Trophoblast cell (in vitro differentiated cells and primary cell): Measurements from ENCODE around the gene MS4A4E.
A peak's percentile ranks its signal among the peaks of the same experiment; 100 is the strongest.
"Not testable (repeated sequence)": the region's sequence is repeated elsewhere in the genome, so short reads cannot be mapped to it uniquely, and the experiment has no call there.

Experiments used
- DNase-seq, 2 donors: peaks; one replicate each; pipeline ENCODE4 v3.0.0-alpha.2; 2016
- H2AFZ ChIP-seq: 2 replicates; pipeline ENCODE4 v1.6.1; 2013; ENCODE audit warnings: low read length, moderate library complexity, mild to moderate bottlenecking; ENCODE audit not compliant: insufficient read depth, poor library complexity
- H2AK5ac ChIP-seq: 2 replicates; pipeline ENCODE4 v1.6.1; 2013; ENCODE audit warnings: mild to moderate bottlenecking, low read length
- H2BK120ac ChIP-seq: 2 replicates; pipeline ENCODE4 v1.6.1; 2013; ENCODE audit warnings: low read length, mild to moderate bottlenecking, moderate library complexity; ENCODE audit not compliant: insufficient read depth, poor library complexity
- H2BK12ac ChIP-seq: 2 replicates; pipeline ENCODE4 v1.6.1; 2013; ENCODE audit warnings: mild to moderate bottlenecking, low read length, moderate library complexity
- H2BK5ac ChIP-seq: 2 replicates; pipeline ENCODE4 v1.6.1; 2013; ENCODE audit warnings: low read length, low read depth, moderate library complexity, mild to moderate bottlenecking; ENCODE audit not compliant: poor library complexity
- H3K14ac ChIP-seq: 2 replicates; pipeline ENCODE4 v1.6.1; 2013; ENCODE audit warnings: mild to moderate bottlenecking, low read length
- H3K18ac ChIP-seq: 2 replicates; pipeline ENCODE4 v1.6.1; 2013; ENCODE audit warnings: mild to moderate bottlenecking, low read length
- H3K23ac ChIP-seq: 2 replicates; pipeline ENCODE4 v1.6.1; 2013; ENCODE audit warnings: low read length
- H3K27ac ChIP-seq: 2 replicates; pipeline ENCODE4 v1.5.1; 2013; ENCODE audit warnings: low read depth, mild to moderate bottlenecking, inconsistent platforms, low read length, moderate library complexity
- H3K27me3 ChIP-seq: 2 replicates; pipeline ENCODE4 v1.6.1; 2013; ENCODE audit warnings: inconsistent platforms, mild to moderate bottlenecking, low read length, moderate library complexity; ENCODE audit not compliant: insufficient read depth
- H3K36me3 ChIP-seq, 2 experiments: 1 replicate in 1 of 2; 2 replicates in 1 of 2; pipeline ENCODE4 v1.6.1; 2013; ENCODE audit warnings: low read length in 2 of 2, mild to moderate bottlenecking in 2 of 2, moderate library complexity in 1 of 2; ENCODE audit not compliant: insufficient read depth in 2 of 2, control insufficient read depth in 1 of 2
- H3K4ac ChIP-seq: 2 replicates; pipeline ENCODE4 v1.6.1; 2013; ENCODE audit warnings: low read depth, mild to moderate bottlenecking, low read length, moderate library complexity
- H3K4me1 ChIP-seq, 2 experiments: 1 replicate in 1 of 2; 2 replicates in 1 of 2; pipeline ENCODE4 v1.6.1; 2013; ENCODE audit warnings: low read length in 2 of 2, mild to moderate bottlenecking in 2 of 2, moderate library complexity in 1 of 2; ENCODE audit not compliant: insufficient read depth in 2 of 2, control insufficient read depth in 1 of 2
- H3K4me2 ChIP-seq: 2 replicates; pipeline ENCODE4 v1.6.1; 2013; ENCODE audit warnings: inconsistent platforms, mild to moderate bottlenecking, low read length, moderate library complexity
- H3K4me3 ChIP-seq: 2 replicates; pipeline ENCODE4 v1.5.1; 2013; ENCODE audit warnings: mild to moderate bottlenecking, low read depth, low read length, inconsistent platforms
- H3K79me1 ChIP-seq: one replicate; pipeline ENCODE4 v1.6.1; 2013; ENCODE audit warnings: low read length
- H3K79me2 ChIP-seq: 2 replicates; pipeline ENCODE4 v1.6.1; 2013; ENCODE audit warnings: low read length, mild to moderate bottlenecking; ENCODE audit not compliant: control insufficient read depth, insufficient read depth, poor library complexity
- H3K9ac ChIP-seq: 2 replicates; pipeline ENCODE4 v1.6.1; 2013; ENCODE audit warnings: mild to moderate bottlenecking, low read length
- H3K9me3 ChIP-seq: 2 replicates; pipeline ENCODE4 v1.6.1; 2013; ENCODE audit warnings: low read depth, mild to moderate bottlenecking, control low read depth, inconsistent platforms, low read length; ENCODE audit not compliant: insufficient read depth
- H4K12ac ChIP-seq: 2 replicates; pipeline ENCODE4 v1.6.1; 2013; ENCODE audit warnings: low read depth, mild to moderate bottlenecking, low read length, moderate library complexity
- H4K8ac ChIP-seq: 2 replicates; pipeline ENCODE4 v1.6.1; 2013; ENCODE audit warnings: low read depth, mild to moderate bottlenecking, low read length, moderate library complexity
- H4K91ac ChIP-seq: one replicate; pipeline ENCODE4 v1.6.1; 2013; ENCODE audit warnings: low read depth, mild to moderate bottlenecking, low read length, moderate library complexity
- WGBS: extraction: QIAGEN DNeasy Blood & Tissue Kit; methylation state at CpG from one replicate; pipeline ENCODE4 v1.1.7; 2013; ENCODE audit warnings: missing lambda C conversion rate; ENCODE audit not compliant: insufficient read length, insufficient coverage; ENCODE audit errors: extremely low coverage; 5-methylcytosine and 5-hydroxymethylcytosine counted together

MS4A4E gene

GRCh38 chr11:60194511-60194910 lies 48.4 kb downstream of the MS4A4E start:
- no peak for DNase-seq

GRCh38 chr11:60193687-60194433 lies 49.1 kb downstream of the MS4A4E start:
- Histone ChIP-seq H4K8ac (no peak overlapping the region), H4K91ac (no peak overlapping the region), H3K27me3 (no peaks in the 10 kb centered on the region), H2BK5ac (no peak overlapping the region), H3K4me3 (no peak overlapping the region), H3K79me2 (no peaks in the 10 kb centered on the region), H3K27ac (no peak overlapping the region), H3K4me2 (no peak overlapping the region), H2BK120ac (no peak overlapping the region), H3K4ac (no peak overlapping the region), H3K23ac (no peak overlapping the region), H3K79me1 (no peaks in the 10 kb centered on the region), H3K4me1 (no peaks in the 10 kb centered on the region), H4K12ac (no peak overlapping the region), H3K9ac (no peak overlapping the region), H2AFZ (no peak overlapping the region), H2AK5ac (no peak overlapping the region), H2BK12ac (no peak overlapping the region), H3K14ac (no peak overlapping the region), H3K9me3 (no peaks in the 10 kb centered on the region), H3K18ac (no peak overlapping the region), H3K36me3 (no peaks in the 10 kb centered on the region)
- no CpG with 5 or more reads among the region's 1 CpG for WGBS
- DNase-seq = peak; percentile 35 to 73

More at GRCh38 chr11:60194511-60194910, 48.4 kb downstream of the MS4A4E start:
- no peak overlapping the region for H2BK12ac ChIP-seq
- WGBS = no CpG with 5 or more reads among the region's 3 CpGs
- no peak overlapping the region for H3K18ac ChIP-seq
- no peaks in the 10 kb centered on the region for H3K79me1 ChIP-seq
- no peaks in the 10 kb centered on the region for H3K9me3 ChIP-seq
- H2BK120ac ChIP-seq = no peak overlapping the region
- H2AK5ac ChIP-seq = no peak overlapping the region
- no peaks in the 10 kb centered on the region for H3K79me2 ChIP-seq
- no peak overlapping the region for H3K23ac ChIP-seq
- H3K4me1 ChIP-seq = no peaks in the 10 kb centered on the region
- no peak overlapping the region for H4K12ac ChIP-seq
- H3K14ac ChIP-seq = no peak overlapping the region
- H3K36me3 ChIP-seq = no peaks in the 10 kb centered on the region
- H3K4me2 ChIP-seq = no peak overlapping the region
- H3K4ac ChIP-seq = no peak overlapping the region
- no peak overlapping the region for H3K9ac ChIP-seq
- H2BK5ac ChIP-seq = no peak overlapping the region
- no peak overlapping the region for H3K27ac ChIP-seq
- H2AFZ ChIP-seq = no peak overlapping the region
- H3K27me3 ChIP-seq = no peaks in the 10 kb centered on the region
- H4K91ac ChIP-seq = no peak overlapping the region
- no peak overlapping the region for H4K8ac ChIP-seq
- no peak overlapping the region for H3K4me3 ChIP-seq

- H2AK5ac ChIP-seq, H3K18ac ChIP-seq, H3K23ac ChIP-seq, H4K12ac ChIP-seq, H3K36me3 ChIP-seq, H3K79me2 ChIP-seq, H3K14ac ChIP-seq, H3K4me3 ChIP-seq, H2BK5ac ChIP-seq, H3K4me2 ChIP-seq, H3K4me1 ChIP-seq, H3K79me1 ChIP-seq, H4K91ac ChIP-seq, H2BK120ac ChIP-seq, H3K27me3 ChIP-seq, H4K8ac ChIP-seq, H3K9me3 ChIP-seq, H2AFZ ChIP-seq, H3K4ac ChIP-seq, DNase-seq, H3K9ac ChIP-seq, H2BK12ac ChIP-seq, H3K27ac ChIP-seq: not testable (repeated sequence)
- WGBS = no CpG with 5 or more reads among the region's 4 CpGs
Measured at GRCh38 chr11:60192564-60192963, 50.4 kb downstream of the MS4A4E start.

- not testable (repeated sequence) for H4K91ac ChIP-seq, H2AK5ac ChIP-seq, H2BK12ac ChIP-seq, H2AFZ ChIP-seq, H3K79me2 ChIP-seq, H3K14ac ChIP-seq, H4K8ac ChIP-seq, H3K27ac ChIP-seq, H3K18ac ChIP-seq, H2BK5ac ChIP-seq, H3K9ac ChIP-seq, H3K27me3 ChIP-seq, H3K4me3 ChIP-seq, H3K79me1 ChIP-seq, H3K4me2 ChIP-seq, H3K4ac ChIP-seq, H3K4me1 ChIP-seq, H3K9me3 ChIP-seq, DNase-seq, H3K36me3 ChIP-seq, H4K12ac ChIP-seq, H2BK120ac ChIP-seq, H3K23ac ChIP-seq
- no CpG with 5 or more reads among the region's 3 CpGs for WGBS
Measured at GRCh38 chr11:60188481-60188880, 54.5 kb downstream of the MS4A4E start.
